ENCODE results near the gene HOXD3. TPM values are rescaled to one million over a fixed set of nuclear protein-coding genes. Genes with fewer than 3 reads are reported as not detected.

The HOXD3 gene
- total RNA-seq, 2 donors from 2014 or later = not detected

- H3K4me3 Mint-ChIP-seq = no peak overlapping the region
- H3K27ac Mint-ChIP-seq = no peak overlapping the region
- ATAC-seq (replicated peaks) = no peak
- H3K36me3 Mint-ChIP-seq (ENCODE audit: low read depth) = peaks cover 4% of the 10 kb centered on the region
- H3K9me3 Mint-ChIP-seq = no peaks in the 10 kb centered on the region
- peaks cover 71% of the 10 kb centered on the region for H3K27me3 Mint-ChIP-seq
- H3K4me1 Mint-ChIP-seq = no peaks in the 10 kb centered on the region
These were observed 9.2 kb upstream of the HOXD3 start for GRCh38 chr2:176147800-176148496.

GRCh38 chr2:176148751-176149421 lies 8.2 kb upstream of the HOXD3 start:
- Mint-ChIP-seq H3K36me3 (ENCODE audit: low read depth) (peaks cover 4% of the 10 kb centered on the region), H3K27ac (no peak overlapping the region), H3K4me3 (no peak overlapping the region), H3K4me1 (no peaks in the 10 kb centered on the region), H3K9me3 (no peaks in the 10 kb centered on the region), H3K27me3 (peaks cover 65% of the 10 kb centered on the region)
- no peak for ATAC-seq (replicated peaks)

- H3K4me3 Mint-ChIP-seq = no peak overlapping the region
- H3K27ac Mint-ChIP-seq = no peak overlapping the region
- ATAC-seq (replicated peaks) = no peak
- H3K9me3 Mint-ChIP-seq = no peaks in the 10 kb centered on the region
- H3K36me3 Mint-ChIP-seq (ENCODE audit: low read depth) = peaks cover 4% of the 10 kb centered on the region
- peaks cover 68% of the 10 kb centered on the region for H3K27me3 Mint-ChIP-seq
- H3K4me1 Mint-ChIP-seq = no peaks in the 10 kb centered on the region
These were observed 7.6 kb upstream of the HOXD3 start for GRCh38 chr2:176149481-176149938.

- Mint-ChIP-seq H3K4me3 (no peak overlapping the region), H3K27me3 (peaks cover 69% of the 10 kb centered on the region), H3K36me3 (ENCODE audit: low read depth) (peaks cover 4% of the 10 kb centered on the region), H3K9me3 (no peaks in the 10 kb centered on the region), H3K4me1 (no peaks in the 10 kb centered on the region), H3K27ac (no peak overlapping the region)
- ATAC-seq (replicated peaks) = no peak
These were observed 7.0 kb upstream of the HOXD3 start for GRCh38 chr2:176149939-176150583.

DNA sequence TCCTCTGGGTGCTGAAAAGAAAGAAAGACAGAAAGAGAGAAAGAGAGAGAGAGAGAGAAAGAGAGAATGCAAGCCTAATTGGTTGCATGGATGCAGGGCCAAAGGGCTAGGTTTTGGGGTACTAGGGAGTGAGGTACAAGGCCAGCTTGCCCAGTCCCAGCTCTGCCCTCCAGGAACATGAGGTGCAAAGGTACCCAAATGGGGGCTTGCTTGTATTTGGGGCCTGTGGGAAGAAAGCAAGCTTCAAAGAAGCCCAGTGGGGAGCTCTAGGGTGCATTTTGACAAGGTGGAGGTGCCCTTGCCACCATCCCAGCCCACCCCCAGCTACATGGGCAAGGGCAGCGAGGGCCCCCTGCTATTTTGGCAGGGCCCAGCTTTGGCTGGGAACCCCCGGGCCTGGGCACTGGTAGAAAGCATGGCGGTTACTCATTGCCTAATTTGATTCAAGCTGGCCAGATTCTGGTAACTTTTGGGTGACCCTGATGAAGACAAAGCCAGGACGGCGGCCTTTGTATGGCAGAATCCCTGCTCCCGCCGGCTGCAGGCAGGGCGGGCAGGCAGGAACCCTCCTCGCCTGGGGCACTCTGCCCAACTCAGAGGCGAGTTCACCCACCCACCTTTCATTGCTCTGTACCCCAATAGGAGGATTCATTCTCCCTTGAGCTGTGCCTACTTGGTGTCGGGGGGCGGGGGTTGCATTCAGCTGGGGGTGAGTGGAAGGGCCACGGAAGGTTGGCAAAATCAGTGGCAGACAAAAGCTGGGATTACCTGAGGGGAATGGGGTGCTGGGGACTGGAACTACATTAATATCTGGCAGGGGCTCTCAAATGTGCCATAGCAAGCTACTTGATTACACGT lies 6.3 kb upstream of the HOXD3 start:
- Mint-ChIP-seq H3K36me3 (ENCODE audit: low read depth) (peaks cover 4% of the 10 kb centered on the region), H3K4me3 (no peak overlapping the region), H3K27me3 (peaks cover 70% of the 10 kb centered on the region), H3K9me3 (no peaks in the 10 kb centered on the region), H3K4me1 (no peaks in the 10 kb centered on the region), H3K27ac (no peak overlapping the region)
- ATAC-seq (replicated peaks) = no peak

- no peaks in the 10 kb centered on the region for H3K9me3 Mint-ChIP-seq
- H3K27me3 Mint-ChIP-seq = peaks cover 68% of the 10 kb centered on the region
- peaks cover 4% of the 10 kb centered on the region for H3K36me3 Mint-ChIP-seq (ENCODE audit: low read depth)
- H3K4me3 Mint-ChIP-seq = no peak within 1 kb of the TSS
- no peak within 1 kb of the TSS for H3K27ac Mint-ChIP-seq
- no peaks in the 10 kb centered on the region for H3K4me1 Mint-ChIP-seq
- no peak for ATAC-seq (replicated peaks)
These were observed 5.4 kb upstream of the HOXD3 start, which contains the start of gene HOXD4 for GRCh38 chr2:176151442-176152287. Gene HOXD4, plus strand, starts transcription at chr2:176151550. Its CDS starts 84 bp downstream, at chr2:176151634.

DNA sequence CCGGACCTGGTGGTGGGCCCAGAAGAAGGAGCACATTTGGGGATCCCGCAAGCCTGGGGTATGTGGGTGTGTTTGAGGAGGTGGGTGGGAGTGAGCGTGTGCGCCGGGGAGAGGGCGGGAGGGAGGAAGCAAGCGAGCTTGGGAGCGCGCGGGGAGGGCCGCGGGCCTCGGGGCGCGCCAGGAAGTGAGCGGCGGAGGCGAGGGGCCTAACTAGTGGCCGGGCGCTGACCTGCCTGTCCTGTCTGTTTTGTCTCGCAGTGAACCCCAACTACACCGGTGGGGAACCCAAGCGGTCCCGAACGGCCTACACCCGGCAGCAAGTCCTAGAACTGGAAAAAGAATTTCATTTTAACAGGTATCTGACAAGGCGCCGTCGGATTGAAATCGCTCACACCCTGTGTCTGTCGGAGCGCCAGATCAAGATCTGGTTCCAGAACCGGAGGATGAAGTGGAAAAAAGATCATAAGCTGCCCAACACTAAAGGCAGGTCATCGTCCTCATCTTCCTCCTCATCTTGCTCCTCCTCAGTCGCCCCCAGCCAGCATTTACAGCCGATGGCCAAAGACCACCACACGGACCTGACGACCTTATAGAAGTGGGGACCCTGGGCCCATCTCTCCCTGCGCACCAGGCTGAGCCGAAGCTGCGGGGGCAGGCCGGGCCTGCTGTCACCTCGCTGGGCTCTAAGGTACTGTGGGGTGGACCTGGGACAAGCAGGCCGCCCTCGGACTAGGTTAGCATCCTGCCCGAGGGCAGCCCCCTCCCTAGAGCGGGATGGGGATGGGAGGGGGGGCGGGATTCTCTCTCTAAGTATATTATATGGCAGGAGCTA lies 4.5 kb upstream of the HOXD3 start:
- H3K36me3 Mint-ChIP-seq (ENCODE audit: low read depth) = peaks cover 4% of the 10 kb centered on the region
- H3K4me3 Mint-ChIP-seq = no peak overlapping the region
- peaks cover 64% of the 10 kb centered on the region for H3K27me3 Mint-ChIP-seq
- ATAC-seq (replicated peaks) = no peak
- no peaks in the 10 kb centered on the region for H3K9me3 Mint-ChIP-seq
- no peak overlapping the region for H3K27ac Mint-ChIP-seq
- no peaks in the 10 kb centered on the region for H3K4me1 Mint-ChIP-seq

DNA sequence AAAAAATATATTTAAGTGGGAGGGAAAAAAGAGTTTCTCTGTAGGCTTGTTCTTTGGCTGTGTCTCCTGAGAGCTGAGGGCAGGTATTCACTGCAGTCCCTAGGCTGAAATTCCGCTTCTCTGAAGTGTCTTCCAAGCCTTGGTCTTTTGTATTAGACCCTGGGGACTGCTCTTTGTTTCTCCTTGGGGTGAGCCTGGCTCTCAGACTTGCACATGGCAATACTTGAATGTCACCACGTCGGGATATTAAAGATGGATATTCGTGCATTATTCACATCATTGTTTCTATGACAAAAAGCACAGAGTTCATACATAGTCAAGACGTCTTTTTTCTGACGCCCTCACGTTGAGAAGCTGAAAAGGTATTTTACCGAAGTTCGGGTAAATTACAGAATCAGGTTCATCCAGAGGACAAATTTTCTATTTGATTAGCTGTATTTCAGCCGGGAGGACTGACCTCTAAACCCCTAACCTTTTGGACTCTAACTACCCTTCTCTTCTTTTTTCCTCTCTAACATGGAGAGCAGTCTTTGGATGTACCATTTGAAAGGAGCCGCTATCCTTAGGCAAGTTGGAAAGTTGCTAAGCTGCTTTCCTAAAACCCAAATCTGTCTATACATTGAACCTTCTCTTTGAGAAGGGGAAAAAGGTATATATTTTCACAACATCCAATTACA lies 2.4 kb upstream of the HOXD3 start:
- peaks cover 4% of the 10 kb centered on the region for H3K36me3 Mint-ChIP-seq (ENCODE audit: low read depth)
- no peaks in the 10 kb centered on the region for H3K9me3 Mint-ChIP-seq
- H3K27me3 Mint-ChIP-seq = peaks cover 58% of the 10 kb centered on the region
- ATAC-seq (replicated peaks) = no peak
- H3K4me1 Mint-ChIP-seq = no peaks in the 10 kb centered on the region
- H3K27ac Mint-ChIP-seq = no peak overlapping the region
- no peak overlapping the region for H3K4me3 Mint-ChIP-seq

GRCh38 chr2:176155356-176156044 lies 1.6 kb upstream of the HOXD3 start:
- Mint-ChIP-seq H3K4me1 (no peaks in the 10 kb centered on the region), H3K9me3 (no peaks in the 10 kb centered on the region), H3K4me3 (no peak overlapping the region), H3K27me3 (peaks cover 50% of the 10 kb centered on the region), H3K36me3 (ENCODE audit: low read depth) (no peaks in the 10 kb centered on the region), H3K27ac (no peak overlapping the region)
- ATAC-seq (replicated peaks) = no peak

GRCh38 chr2:176156301-176156806 lies 753 bp upstream of the HOXD3 start:
- Mint-ChIP-seq H3K36me3 (ENCODE audit: low read depth) (peaks cover 4% of the 10 kb centered on the region), H3K9me3 (no peaks in the 10 kb centered on the region), H3K27ac (no peak overlapping the region), H3K4me1 (peaks cover 4% of the 10 kb centered on the region), H3K27me3 (peaks cover 48% of the 10 kb centered on the region), H3K4me3 (no peak overlapping the region)
- no peak for ATAC-seq (replicated peaks)

- Mint-ChIP-seq H3K36me3 (ENCODE audit: low read depth) (peaks cover 6% of the 10 kb centered on the region), H3K4me3 (no peak overlapping the region), H3K4me1 (peaks cover 4% of the 10 kb centered on the region), H3K27ac (no peak overlapping the region), H3K27me3 (peaks cover 58% of the 10 kb centered on the region), H3K9me3 (no peaks in the 10 kb centered on the region)
- ATAC-seq (replicated peaks) = no peak
These were observed 535 bp downstream of the HOXD3 start for GRCh38 chr2:176157499-176158185.

Data from activated T-helper 17 cell treated with anti-CD3 and anti-CD28 coated beads, Interleukin-2, amount 50 U/mL, for 72 hours (primary cell).